Right lobe of liver (tissue), 4 donors: ENCODE measurements around the gene TBX21.

Source experiments
- CTCF ChIP-seq, 4 donors: fragments of 200-600 bp in 3 of 4; fragments of 450-650 bp in 1 of 4; IDR thresholded peaks; one replicate each; pipeline versions ENCODE4 v1.5.1 to v1.8.0; 2016 to 2022; ENCODE audit warnings: antibody characterized with exemption in 4 of 4, mild to moderate bottlenecking in 2 of 4
- POLR2A ChIP-seq: fragments of 450-650 bp; IDR thresholded peaks from one replicate; pipeline ENCODE4 v1.6.1; 2017; ENCODE audit warnings: antibody characterized with exemption, mild to moderate bottlenecking
- donor health status: DM: no; HTN: no; CAD: no.
- donor health status: DM: no; HTN: no; CAD: no.
- donor health status: DM: no; HTN: yes; CAD: no.

- no peak for TF ChIP-seq CTCF (IDR thresholded peaks at IDR 0.05)
- TF ChIP-seq POLR2A, result no peak
These were observed 27.2 kb upstream of the TBX21 start for GRCh38 chr17:47705536-47706530.
